ENCODE measurements around the gene FBXW5. TPM values are rescaled to one million over a fixed set of nuclear protein-coding genes. Genes with fewer than 3 reads are reported as not detected.

The FBXW5 gene
- total and polyA plus RNA-seq, 10 of the 15 experiments (the other 5 are each of a cell fraction or from before 2014, with no cell fraction given) = 0.21 to 97.3 (median 44.5) TPM

- TF ChIP-seq MYB (IDR thresholded peaks at IDR 0.05; ENCODE audit: borderline replicate concordance, low read depth, low read length) (0 out of 2 replicates have a peak, but pooled peaks have one; percentile 45), RELB (IDR thresholded peaks at IDR 0.05; ENCODE audit: low read depth) (peak; percentile 21; the same call in 1 of the 2 replicates), SMAD1 (IDR thresholded peaks at IDR 0.05; ENCODE audit: low read depth, partially characterized antibody) (no peak), YY1 (IDR thresholded peaks at IDR 0.05; ENCODE audit: low read depth, low read length) (peak; percentile 91), STAT1 (conservative IDR thresholded peaks at IDR 0.05) (no peak; the same call in 1 of the 2 replicates), RFX5 (IDR thresholded peaks at IDR 0.05; ENCODE audit: low read depth, low read length) (no peak), HSF1 (IDR thresholded peaks at IDR 0.05; ENCODE audit: low read depth, low read length) (no peak), CBX3 (IDR thresholded peaks at IDR 0.05; ENCODE audit: borderline replicate concordance, low read depth) (no peak), FOXK2 (IDR thresholded peaks at IDR 0.05) (no peak), CREM (IDR thresholded peaks at IDR 0.05; ENCODE audit: low read depth) (peak; percentile 61), ZBTB40 (IDR thresholded peaks at IDR 0.05; ENCODE audit: borderline replicate concordance) (no peak), SIN3A (IDR thresholded peaks at IDR 0.05; ENCODE audit: low read depth, low read length) (no peak; the same call in 1 of the 2 replicates), BRCA1 (IDR thresholded peaks at IDR 0.05; ENCODE audit: low read depth, low read length) (no peak), ZSCAN29 (IDR thresholded peaks at IDR 0.05) (no peak), POLR2AphosphoS5 (IDR thresholded peaks at IDR 0.05; ENCODE audit: low read length) (no peak), ZNF207 (IDR thresholded peaks at IDR 0.05; ENCODE audit: borderline replicate concordance) (peak; percentile 87), CEBPB (IDR thresholded peaks at IDR 0.05; ENCODE audit: borderline replicate concordance in 1 of 2, low read depth in 2 of 2, low read length in 2 of 2) (no peak), ASH2L (IDR thresholded peaks at IDR 0.05; ENCODE audit: borderline replicate concordance, low read depth) (no peak)
- TF ChIP-seq, protein P1, sequence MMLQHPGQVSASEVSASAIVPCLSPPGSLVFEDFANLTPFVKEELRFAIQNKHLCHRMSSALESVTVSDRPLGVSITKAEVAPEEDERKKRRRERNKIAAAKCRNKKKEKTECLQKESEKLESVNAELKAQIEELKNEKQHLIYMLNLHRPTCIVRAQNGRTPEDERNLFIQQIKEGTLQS (IDR thresholded peaks at IDR 0.05; ENCODE audit: borderline replicate concordance, extremely low read depth, low read depth, low read length) = peak; percentile 7; the same call in 1 of the 2 replicates
- TF ChIP-seq, protein P2, sequence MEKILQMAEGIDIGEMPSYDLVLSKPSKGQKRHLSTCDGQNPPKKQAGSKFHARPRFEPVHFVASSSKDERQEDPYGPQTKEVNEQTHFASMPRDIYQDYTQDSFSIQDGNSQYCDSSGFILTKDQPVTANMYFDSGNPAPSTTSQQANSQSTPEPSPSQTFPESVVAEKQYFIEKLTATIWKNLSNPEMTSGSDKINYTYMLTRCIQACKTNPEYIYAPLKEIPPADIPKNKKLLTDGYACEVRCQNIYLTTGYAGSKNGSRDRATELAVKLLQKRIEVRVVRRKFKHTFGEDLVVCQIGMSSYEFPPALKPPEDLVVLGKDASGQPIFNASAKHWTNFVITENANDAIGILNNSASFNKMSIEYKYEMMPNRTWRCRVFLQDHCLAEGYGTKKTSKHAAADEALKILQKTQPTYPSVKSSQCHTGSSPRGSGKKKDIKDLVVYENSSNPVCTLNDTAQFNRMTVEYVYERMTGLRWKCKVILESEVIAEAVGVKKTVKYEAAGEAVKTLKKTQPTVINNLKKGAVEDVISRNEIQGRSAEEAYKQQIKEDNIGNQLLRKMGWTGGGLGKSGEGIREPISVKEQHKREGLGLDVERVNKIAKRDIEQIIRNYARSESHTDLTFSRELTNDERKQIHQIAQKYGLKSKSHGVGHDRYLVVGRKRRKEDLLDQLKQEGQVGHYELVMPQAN (conservative IDR thresholded peaks at IDR 0.05) = peak; percentile 35; the same call in 1 of the 2 replicates
These were observed at the start of gene FBXW5, which contains the start of gene C8G (continued) for GRCh38 chr9:136944519-136945332.
